Rectal smooth muscle tissue (tissue), 1 donor: ENCODE data around the gene FAM3B.

Source experiments
- H3K27ac ChIP-seq: one replicate; pipeline ENCODE4 v1.7.0; 2013; ENCODE audit warnings: low read depth, low read length, inconsistent platforms
- H3K27me3 ChIP-seq: one replicate; pipeline ENCODE4 v1.7.0; 2013; ENCODE audit warnings: low read length; ENCODE audit not compliant: control insufficient read depth, insufficient read depth
- H3K36me3 ChIP-seq: one replicate; pipeline ENCODE4 v1.7.0; 2013; ENCODE audit warnings: low read length; ENCODE audit not compliant: control insufficient read depth, insufficient read depth
- H3K4me1 ChIP-seq: one replicate; pipeline ENCODE4 v1.7.0; 2013; ENCODE audit warnings: low read length; ENCODE audit not compliant: control insufficient read depth, insufficient read depth
- H3K4me3 ChIP-seq: one replicate; pipeline ENCODE4 v1.7.0; 2013; ENCODE audit warnings: low read length
- H3K9ac ChIP-seq: one replicate; pipeline ENCODE4 v1.7.0; 2013; ENCODE audit warnings: low read length

FAM3B gene

GRCh38 chr21:41361053-41361785, 44.6 kb downstream of the FAM3B start:
- H3K36me3 ChIP-seq, result no peaks in the 10 kb centered on the region
- H3K4me3 ChIP-seq, result peak overlapping the region; percentile 58
- no peaks in the 10 kb centered on the region for H3K27me3 ChIP-seq
- H3K9ac ChIP-seq, result no peak overlapping the region
- peak overlapping the region; percentile 41 for H3K27ac ChIP-seq
- no peaks in the 10 kb centered on the region for H3K4me1 ChIP-seq

GRCh38 chr21:41361786-41362604, 45.4 kb downstream of the FAM3B start, which contains the start of gene MX2:
MX2 (plus strand) TSS chr21:41362027; CDS start chr21:41376907, 14,880 bp downstream.
- H3K9ac ChIP-seq, result peak within 1 kb of the TSS; percentile 49
- H3K4me3 ChIP-seq, result peak within 1 kb of the TSS; percentile 58
- H3K4me1 ChIP-seq, result no peaks in the 10 kb centered on the region
- H3K27me3 ChIP-seq, result no peaks in the 10 kb centered on the region
- peak within 1 kb of the TSS; percentile 70 for H3K27ac ChIP-seq
- H3K36me3 ChIP-seq, result no peaks in the 10 kb centered on the region

GRCh38 chr21:41362605-41363369, 46.2 kb downstream of the FAM3B start:
- Histone ChIP-seq H3K27me3 (no peaks in the 10 kb centered on the region), H3K9ac (no peak overlapping the region), H3K4me1 (no peaks in the 10 kb centered on the region), H3K4me3 (peak overlapping the region; percentile 58), H3K36me3 (no peaks in the 10 kb centered on the region), H3K27ac (no peak overlapping the region)

GRCh38 chr21:41363370-41364270, 47.0 kb downstream of the FAM3B start:
- Histone ChIP-seq H3K4me3 (peak overlapping the region; percentile 58), H3K9ac (no peak overlapping the region), H3K27me3 (no peaks in the 10 kb centered on the region), H3K4me1 (no peaks in the 10 kb centered on the region), H3K36me3 (no peaks in the 10 kb centered on the region), H3K27ac (no peak overlapping the region)

- no peak overlapping the region for H3K27ac ChIP-seq
- H3K27me3 ChIP-seq, result no peaks in the 10 kb centered on the region
- no peaks in the 10 kb centered on the region for H3K36me3 ChIP-seq
- H3K4me3 ChIP-seq, result no peak overlapping the region
- no peaks in the 10 kb centered on the region for H3K4me1 ChIP-seq
- no peak overlapping the region for H3K9ac ChIP-seq
Observed at GRCh38 chr21:41364308-41364707, 47.7 kb downstream of the FAM3B start.

- Histone ChIP-seq H3K4me3 (no peak overlapping the region), H3K9ac (no peak overlapping the region), H3K27ac (no peak overlapping the region), H3K4me1 (no peaks in the 10 kb centered on the region), H3K36me3 (no peaks in the 10 kb centered on the region), H3K27me3 (no peaks in the 10 kb centered on the region)
Observed at GRCh38 chr21:41365377-41366107, 48.9 kb downstream of the FAM3B start.

- Histone ChIP-seq H3K27me3 (no peaks in the 10 kb centered on the region), H3K4me1 (no peaks in the 10 kb centered on the region), H3K9ac (no peak overlapping the region), H3K27ac (no peak overlapping the region), H3K4me3 (no peak overlapping the region), H3K36me3 (no peaks in the 10 kb centered on the region)
Observed at GRCh38 chr21:41366522-41367151, 50.0 kb downstream of the FAM3B start.

GRCh38 chr21:41367301-41367944, 50.8 kb downstream of the FAM3B start:
- Histone ChIP-seq H3K9ac (no peak overlapping the region), H3K27ac (no peak overlapping the region), H3K27me3 (no peaks in the 10 kb centered on the region), H3K36me3 (no peaks in the 10 kb centered on the region), H3K4me3 (no peak overlapping the region), H3K4me1 (no peaks in the 10 kb centered on the region)

GRCh38 chr21:41367945-41368734, 51.5 kb downstream of the FAM3B start:
- H3K36me3 ChIP-seq, result no peaks in the 10 kb centered on the region
- H3K4me1 ChIP-seq, result no peaks in the 10 kb centered on the region
- no peak overlapping the region for H3K9ac ChIP-seq
- no peaks in the 10 kb centered on the region for H3K27me3 ChIP-seq
- no peak overlapping the region for H3K4me3 ChIP-seq
- no peak overlapping the region for H3K27ac ChIP-seq

- no peaks in the 10 kb centered on the region for H3K27me3 ChIP-seq
- no peak overlapping the region for H3K9ac ChIP-seq
- no peak overlapping the region for H3K4me3 ChIP-seq
- H3K36me3 ChIP-seq, result no peaks in the 10 kb centered on the region
- no peaks in the 10 kb centered on the region for H3K4me1 ChIP-seq
- H3K27ac ChIP-seq, result no peak overlapping the region
Observed at GRCh38 chr21:41368735-41369104, 52.1 kb downstream of the FAM3B start.
